Subcutaneous adipose tissue (tissue), 4 donors: ENCODE measurements around the gene RNF112. TPM values are rescaled to one million over a fixed set of nuclear protein-coding genes. Genes with fewer than 3 reads are reported as not detected.

Experiments used
- total RNA-seq, 4 donors: library from RNA; depleted of rRNA; stranded (reverse); fragments of >200 nt; gene quantifications; one replicate each; pipeline ENCODE4 v1.1.0, GENCODE V29; 2016
- TF ChIP-seq, protein P1 (sequence below): fragments of 450-650 bp; IDR thresholded peaks from one replicate; pipeline ENCODE4 v1.5.1; 2016; ENCODE audit warnings: low read depth, mild to moderate bottlenecking, control low read depth, antibody characterized with exemption, moderate library complexity

Gene RNF112
- total RNA-seq, 4 donors from 2014 or later: 0.68 to 7.5 (median 1.0) TPM

DNA sequence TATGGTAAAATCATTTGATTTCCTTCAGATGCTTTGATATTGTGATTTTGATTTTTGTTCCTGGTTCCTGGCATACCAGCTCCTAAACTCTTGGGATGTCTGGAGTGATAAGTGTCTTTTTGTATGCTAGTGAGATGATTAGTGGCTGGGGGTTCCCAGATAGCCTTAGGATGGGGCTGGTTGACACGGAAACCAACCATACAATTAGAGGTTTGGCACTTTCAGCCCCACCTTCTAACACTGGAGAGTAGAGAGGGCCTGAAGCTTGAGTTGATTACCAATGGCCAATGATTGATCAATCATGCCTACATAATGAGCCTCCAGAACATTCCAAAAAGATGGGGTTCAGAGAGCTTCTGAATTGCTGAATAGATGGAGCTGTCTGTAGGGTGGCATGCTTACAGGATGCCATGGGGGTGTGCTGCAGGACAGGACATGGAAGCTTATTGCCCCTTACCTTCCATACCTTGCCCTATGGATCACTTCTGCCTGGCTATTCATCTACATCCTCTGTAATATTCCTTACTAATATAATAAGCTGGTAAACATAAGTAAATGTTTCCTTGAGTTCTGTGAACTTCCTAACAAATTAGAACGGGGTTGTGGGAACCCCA is 22.8 kb downstream of the RNF112 start:
- TF ChIP-seq, protein P1, sequence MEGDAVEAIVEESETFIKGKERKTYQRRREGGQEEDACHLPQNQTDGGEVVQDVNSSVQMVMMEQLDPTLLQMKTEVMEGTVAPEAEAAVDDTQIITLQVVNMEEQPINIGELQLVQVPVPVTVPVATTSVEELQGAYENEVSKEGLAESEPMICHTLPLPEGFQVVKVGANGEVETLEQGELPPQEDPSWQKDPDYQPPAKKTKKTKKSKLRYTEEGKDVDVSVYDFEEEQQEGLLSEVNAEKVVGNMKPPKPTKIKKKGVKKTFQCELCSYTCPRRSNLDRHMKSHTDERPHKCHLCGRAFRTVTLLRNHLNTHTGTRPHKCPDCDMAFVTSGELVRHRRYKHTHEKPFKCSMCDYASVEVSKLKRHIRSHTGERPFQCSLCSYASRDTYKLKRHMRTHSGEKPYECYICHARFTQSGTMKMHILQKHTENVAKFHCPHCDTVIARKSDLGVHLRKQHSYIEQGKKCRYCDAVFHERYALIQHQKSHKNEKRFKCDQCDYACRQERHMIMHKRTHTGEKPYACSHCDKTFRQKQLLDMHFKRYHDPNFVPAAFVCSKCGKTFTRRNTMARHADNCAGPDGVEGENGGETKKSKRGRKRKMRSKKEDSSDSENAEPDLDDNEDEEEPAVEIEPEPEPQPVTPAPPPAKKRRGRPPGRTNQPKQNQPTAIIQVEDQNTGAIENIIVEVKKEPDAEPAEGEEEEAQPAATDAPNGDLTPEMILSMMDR: no peak

DNA sequence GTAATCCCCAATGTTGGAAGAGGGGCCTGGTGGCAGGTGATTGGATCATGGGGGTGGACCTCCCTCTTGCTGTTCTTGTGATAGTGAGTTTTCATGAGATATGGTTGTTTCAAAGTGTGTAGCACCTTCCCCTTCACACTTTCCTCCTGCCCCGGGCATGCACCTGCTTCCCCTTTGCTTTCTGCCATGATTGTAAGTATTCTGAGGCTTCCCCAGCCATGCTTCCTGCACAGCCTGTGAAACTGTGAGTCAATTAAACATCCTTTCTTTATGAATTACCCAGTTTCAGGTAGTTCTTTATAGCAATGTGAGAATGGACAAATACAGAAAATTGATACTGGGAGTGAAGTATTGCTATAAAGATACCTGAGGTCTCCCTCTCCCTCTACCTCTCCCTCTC is 29.4 kb downstream of the RNF112 start:
- TF ChIP-seq, protein P1: no peak

DNA sequence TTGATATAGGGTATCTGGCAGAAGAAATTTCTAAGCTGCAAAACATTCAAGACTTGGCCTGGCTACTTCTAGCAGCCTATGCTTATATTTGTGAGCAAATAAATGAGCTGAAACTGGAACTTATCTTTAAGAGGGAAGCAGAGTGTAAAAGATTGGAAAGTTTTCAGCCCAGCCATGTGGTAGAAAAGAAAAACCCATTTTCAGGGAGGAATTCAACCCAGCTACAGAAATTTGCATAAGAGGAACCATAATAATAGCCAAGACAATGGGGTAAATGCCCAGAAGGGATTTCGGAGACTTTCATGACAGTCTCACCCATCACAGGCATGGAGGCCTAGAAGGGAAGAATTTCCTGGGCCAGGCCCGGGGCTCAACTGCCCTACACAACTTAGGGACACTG is 31.7 kb downstream of the RNF112 start:
- TF ChIP-seq, protein P1: no peak

DNA sequence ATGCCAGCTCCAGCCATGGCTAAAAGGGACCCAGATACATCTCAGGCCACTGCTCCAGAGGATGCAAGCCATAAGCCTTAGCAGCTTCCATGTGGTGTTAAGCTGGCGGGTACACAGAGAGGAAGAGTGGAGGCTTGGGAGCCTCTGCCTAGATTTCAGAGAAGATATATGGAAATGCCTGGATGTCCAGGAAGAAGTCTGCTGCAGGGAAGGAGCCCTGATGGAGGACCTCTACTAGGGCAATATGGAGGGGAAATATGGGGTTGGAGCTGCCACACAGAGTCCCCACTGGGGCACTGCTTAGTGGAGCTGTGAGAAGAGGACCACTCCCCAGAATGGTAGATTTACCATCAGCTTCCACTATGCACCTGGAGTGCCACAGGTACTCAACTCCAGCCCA is 32.1 kb downstream of the RNF112 start:
- TF ChIP-seq, protein P1: no peak

DNA sequence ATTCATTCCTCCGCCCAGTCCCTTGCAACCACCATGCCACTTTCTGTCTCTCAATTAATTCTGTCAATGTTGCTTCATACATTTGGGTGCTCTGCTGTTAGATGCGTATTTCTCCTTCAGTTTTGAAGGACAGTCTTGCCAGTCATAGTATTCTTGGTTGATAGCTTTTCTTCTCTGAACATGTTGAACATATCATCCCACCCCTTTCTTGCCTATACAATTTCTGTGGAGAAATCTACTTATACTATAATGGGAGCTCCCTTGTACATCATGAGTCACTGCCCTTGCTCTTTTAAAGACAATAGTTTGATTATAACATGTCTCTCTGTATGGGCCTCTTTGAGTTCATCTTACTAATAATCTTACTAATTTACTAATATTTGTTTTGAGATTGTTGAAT is 34.1 kb downstream of the RNF112 start:
- TF ChIP-seq, protein P1: no peak

DNA sequence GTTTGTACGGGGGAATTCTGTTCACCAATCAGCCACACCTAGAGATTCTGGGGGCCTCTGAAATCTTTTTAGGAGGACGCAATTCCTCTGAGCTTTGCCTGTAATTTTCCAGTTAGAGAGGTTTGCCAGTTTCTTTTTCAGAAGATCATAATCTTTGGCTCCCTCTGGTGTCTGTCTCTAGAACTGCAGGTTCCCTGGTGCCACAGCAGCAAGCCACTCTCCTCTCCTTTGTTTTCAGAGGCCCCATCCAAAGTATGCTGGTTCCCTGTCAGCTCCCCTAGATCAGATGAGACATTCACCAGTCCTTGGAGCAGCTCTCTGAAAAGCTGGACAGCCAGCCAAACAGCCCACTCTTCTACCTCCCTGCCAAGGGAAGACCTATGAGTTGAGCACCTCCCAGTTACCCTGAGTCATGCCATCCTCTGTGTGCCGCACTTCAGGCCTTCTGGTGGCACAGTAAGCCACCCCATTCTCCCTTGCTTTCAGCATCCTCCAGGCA is 36.1 kb downstream of the RNF112 start:
- TF ChIP-seq, protein P1: no peak

DNA sequence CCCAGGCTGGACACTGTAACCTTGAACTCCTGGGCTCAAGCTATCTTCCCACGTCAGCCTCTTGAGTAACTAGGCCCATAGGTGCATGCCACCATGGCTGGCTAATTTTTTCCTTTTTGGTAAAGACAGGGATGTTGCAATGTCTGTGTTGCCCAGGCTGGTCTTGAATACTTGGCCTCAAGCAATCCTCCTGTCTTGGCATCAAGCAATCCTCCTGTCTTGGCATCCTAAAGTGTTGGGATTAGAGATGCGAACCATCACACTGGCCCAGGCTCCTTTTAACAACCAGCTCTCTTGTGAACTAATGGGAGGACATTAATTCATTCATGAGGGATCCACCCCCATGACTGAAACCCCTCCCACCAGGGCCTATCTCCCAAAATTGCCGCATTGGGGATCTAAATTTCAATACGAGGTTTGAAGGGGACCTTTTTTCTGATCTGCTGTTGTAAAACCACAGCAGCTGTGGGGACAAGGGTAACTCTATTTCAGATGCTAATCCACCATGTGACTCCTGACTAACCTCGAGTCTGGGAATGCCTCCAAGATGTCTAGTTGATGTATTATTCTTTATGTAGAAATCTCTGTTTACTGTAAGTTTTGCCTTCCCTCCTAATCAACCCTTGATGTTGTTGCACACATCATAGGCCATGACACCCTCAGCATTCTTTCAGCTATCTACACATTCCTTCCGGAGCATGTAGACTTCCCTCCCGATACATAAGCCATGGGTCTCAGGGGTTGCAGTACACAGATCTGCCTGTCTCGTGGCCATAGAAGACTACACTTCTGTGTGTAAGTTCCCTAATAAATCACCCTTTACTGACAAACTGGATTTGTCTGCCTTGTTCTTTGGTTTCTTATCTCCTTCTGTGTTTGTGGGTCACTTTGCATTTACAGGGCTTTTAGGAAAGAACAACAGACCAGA is 37.6 kb downstream of the RNF112 start:
- TF ChIP-seq, protein P1: no peak
